Tibial nerve (tissue), 4 donors: Measurements from ENCODE around the gene TBX1. TPM values are rescaled to one million over a fixed set of nuclear protein-coding genes. Genes with fewer than 3 reads are reported as not detected.
A peak's percentile ranks its signal among the peaks of the same experiment; 100 is the strongest.

Source experiments
- DNase-seq, 2 donors: peaks; one replicate each; pipeline ENCODE4 v3.0.0-alpha.2; 2019; ENCODE audit warnings: low spot score in 2 of 2
- H3K27ac ChIP-seq, 4 donors: fragments of 200-600 bp; sonication (generic) in 3 of 4; one replicate each; pipeline ENCODE4 v1.5.1; 2017 to 2019; ENCODE audit warnings: mild to moderate bottlenecking in 1 of 4
- H3K27me3 ChIP-seq, 2 donors: fragments of 200-600 bp; sonication (generic) in 1 of 2; one replicate each; pipeline versions ENCODE4 v1.5.1 to v1.6.0; 2017 to 2019
- H3K36me3 ChIP-seq, 3 donors: fragments of 200-600 bp; sonication (generic); one replicate each; pipeline ENCODE4 v1.5.1; 2018 to 2019
- H3K4me1 ChIP-seq, 4 donors: fragments of 200-600 bp; sonication (generic) in 3 of 4; one replicate each; pipeline ENCODE4 v1.5.1; 2017 to 2019
- H3K4me3 ChIP-seq, 4 donors: fragments of 200-600 bp; sonication (generic) in 3 of 4; one replicate each; pipeline ENCODE4 v1.5.1; 2017 to 2019; ENCODE audit warnings: mild to moderate bottlenecking in 1 of 4, moderate library complexity in 1 of 4
- H3K9me3 ChIP-seq, 4 donors: fragments of 200-600 bp; sonication (generic) in 3 of 4; one replicate each; pipeline ENCODE4 v1.5.1; 2017 to 2019
- CTCF ChIP-seq, 5 experiments: fragments of 200-600 bp in 3 of 5; fragments of 450-650 bp in 2 of 5; sonication (generic) in 3 of 5; IDR thresholded peaks; one replicate each; pipeline ENCODE4 v1.5.1; 2016 to 2019; ENCODE audit warnings: antibody characterized with exemption in 5 of 5, mild to moderate bottlenecking in 3 of 5, moderate library complexity in 2 of 5
- EP300 ChIP-seq, 2 donors: sonication (generic); formaldehyde crosslinking; IDR thresholded peaks; one replicate each; pipeline ENCODE4 v1.6.1; 2017; ENCODE audit warnings: antibody characterized with exemption in 2 of 2, mild to moderate bottlenecking in 1 of 2
- POLR2A ChIP-seq, 2 donors: fragments of 450-650 bp; IDR thresholded peaks; one replicate each; pipeline ENCODE4 v1.6.1; 2017; ENCODE audit warnings: antibody characterized with exemption in 2 of 2, mild to moderate bottlenecking in 2 of 2, moderate library complexity in 2 of 2
- WGBS, 2 donors: methylation state at CpG; one replicate each; pipeline ENCODE4 v1.1.5; 2018; 5-methylcytosine and 5-hydroxymethylcytosine counted together
- total RNA-seq, 4 donors: library from RNA; depleted of rRNA; stranded (reverse); fragments of >200 nt; gene quantifications; one replicate each; pipeline ENCODE4 v1.1.0, GENCODE V29; 2016

TBX1 gene
- total RNA-seq, 4 donors from 2014 or later: 0.42 to 3.6 (median 2.6) TPM

- no peaks in the 10 kb centered on the region for H3K9me3 ChIP-seq
- 76 to 87% methylated on average over 27 to 32 of the region's 35 CpGs for WGBS, 2 donors
- no peak overlapping the region for H3K4me3 ChIP-seq
- H3K27me3 ChIP-seq: no peaks in the 10 kb centered on the region
- peaks cover 0 to 43% (median 0%) of the 10 kb centered on the region in 3 donors for H3K36me3 ChIP-seq
- DNase-seq: peak; percentile 71 to 80
- peaks cover 0 to 22% (median 2%) of the 10 kb centered on the region in 4 donors for H3K4me1 ChIP-seq
- H3K27ac ChIP-seq: peak overlapping the region in 1 of 4 donors; percentile 58
- TF ChIP-seq EP300 (IDR thresholded peaks at IDR 0.05) (peak in 1 of 2 donors; percentile 82), POLR2A (IDR thresholded peaks at IDR 0.05) (no peak), CTCF (IDR thresholded peaks at IDR 0.05) (peak in 1 of 5 experiments; percentile 29)
Measured at GRCh38 chr22:19799322-19800190, 39.0 kb downstream of the TBX1 start.

- no peak overlapping the region for H3K4me3 ChIP-seq
- peak overlapping the region in 1 of 4 donors; percentile 18 for H3K27ac ChIP-seq
- 86 to 88% methylated on average over 8 of the region's 8 CpGs for WGBS, 2 donors
- no peak for DNase-seq
- TF ChIP-seq POLR2A (IDR thresholded peaks at IDR 0.05) (no peak), CTCF (IDR thresholded peaks at IDR 0.05) (no peak), EP300 (IDR thresholded peaks at IDR 0.05) (no peak)
- no peaks in the 10 kb centered on the region for H3K9me3 ChIP-seq
- H3K36me3 ChIP-seq: peaks cover 0 to 43% (median 0%) of the 10 kb centered on the region in 3 donors
- peaks cover 0 to 22% (median 2%) of the 10 kb centered on the region in 4 donors for H3K4me1 ChIP-seq
- H3K27me3 ChIP-seq: no peaks in the 10 kb centered on the region
Measured at GRCh38 chr22:19800306-19800705, 39.7 kb downstream of the TBX1 start.

GRCh38 chr22:19800761-19801244 is 40.2 kb downstream of the TBX1 start:
- Histone ChIP-seq H3K9me3 (no peaks in the 10 kb centered on the region), H3K27me3 (no peaks in the 10 kb centered on the region), H3K36me3 (peaks cover 0 to 43% (median 0%) of the 10 kb centered on the region in 3 donors), H3K4me3 (no peak overlapping the region), H3K4me1 (peaks cover 0 to 25% (median 0%) of the 10 kb centered on the region in 4 donors), H3K27ac (no peak overlapping the region)
- TF ChIP-seq POLR2A (IDR thresholded peaks at IDR 0.05) (no peak), EP300 (IDR thresholded peaks at IDR 0.05) (no peak), CTCF (IDR thresholded peaks at IDR 0.05) (no peak)
- WGBS, 2 donors: 88 to 94% methylated on average over 7 to 8 of the region's 13 CpGs
- no peak for DNase-seq

- peaks cover 0 to 46% (median 0%) of the 10 kb centered on the region in 3 donors for H3K36me3 ChIP-seq
- peaks cover 0 to 28% (median 0%) of the 10 kb centered on the region in 4 donors for H3K4me1 ChIP-seq
- H3K27me3 ChIP-seq: no peaks in the 10 kb centered on the region
- WGBS, 2 donors: 77 to 84% methylated on average over 16 to 17 of the region's 18 CpGs
- H3K9me3 ChIP-seq: no peaks in the 10 kb centered on the region
- DNase-seq: no peak
- no peak overlapping the region for H3K27ac ChIP-seq
- no peak for TF ChIP-seq CTCF (IDR thresholded peaks at IDR 0.05)
- no peak for TF ChIP-seq POLR2A (IDR thresholded peaks at IDR 0.05)
- no peak for TF ChIP-seq EP300 (IDR thresholded peaks at IDR 0.05)
- H3K4me3 ChIP-seq: no peak overlapping the region
Measured at GRCh38 chr22:19801340-19802000, 40.9 kb downstream of the TBX1 start.
